NT2/D1 (cell line): ENCODE measurements around the gene FAHD1.
"Not testable (repeated sequence)": the region's sequence is repeated elsewhere in the genome, so short reads cannot be mapped to it uniquely, and the experiment has no call there.

Experiments
- SUZ12 ChIP-seq: IDR thresholded peaks from 2 replicates; pipeline ENCODE4 v1.6.1; 2011; ENCODE audit not compliant: insufficient read length, insufficient read depth; ENCODE audit errors: extremely low read depth
- YY1 ChIP-seq: IDR thresholded peaks from 2 replicates; pipeline ENCODE4 v1.6.1; 2011; ENCODE audit not compliant: insufficient read length, insufficient read depth
- ZNF274 ChIP-seq: IDR thresholded peaks from 2 replicates; pipeline ENCODE4 v1.6.1; 2011; ENCODE audit warnings: mild to moderate bottlenecking, low read depth, low read length

- TF ChIP-seq YY1, SUZ12, ZNF274: not testable (repeated sequence)
These were observed 27.7 kb upstream of the FAHD1 start for GRCh38 chr16:1799263-1799662.
